HUES48 (cell line): ENCODE measurements around the gene DEAF1.

Experiments
- H3K27ac ChIP-seq: one replicate; pipeline ENCODE4 v1.7.0; 2013; ENCODE audit warnings: low read depth, low read length, inconsistent platforms
- H3K27me3 ChIP-seq: 2 replicates; pipeline ENCODE4 v1.6.1; 2013; ENCODE audit warnings: mild to moderate bottlenecking, low read length; ENCODE audit not compliant: control insufficient read depth, insufficient read depth
- H3K36me3 ChIP-seq: 2 replicates; pipeline ENCODE4 v1.6.1; 2013; ENCODE audit warnings: low read length; ENCODE audit not compliant: control insufficient read depth, insufficient read depth
- H3K4me1 ChIP-seq: 2 replicates; pipeline ENCODE4 v1.6.1; 2013; ENCODE audit warnings: mild to moderate bottlenecking, low read length; ENCODE audit not compliant: control insufficient read depth, insufficient read depth
- H3K4me3 ChIP-seq: 2 replicates; pipeline ENCODE4 v1.5.1; 2013; ENCODE audit warnings: mild to moderate bottlenecking, low read depth, low read length
- H3K9ac ChIP-seq: 2 replicates; pipeline ENCODE4 v1.6.1; 2013; ENCODE audit warnings: mild to moderate bottlenecking, low read depth, low read length, moderate library complexity
- H3K9me3 ChIP-seq: 2 replicates; pipeline ENCODE4 v1.6.1; 2013; ENCODE audit warnings: low read length; ENCODE audit not compliant: control insufficient read depth, insufficient read depth

The DEAF1 gene

DNA sequence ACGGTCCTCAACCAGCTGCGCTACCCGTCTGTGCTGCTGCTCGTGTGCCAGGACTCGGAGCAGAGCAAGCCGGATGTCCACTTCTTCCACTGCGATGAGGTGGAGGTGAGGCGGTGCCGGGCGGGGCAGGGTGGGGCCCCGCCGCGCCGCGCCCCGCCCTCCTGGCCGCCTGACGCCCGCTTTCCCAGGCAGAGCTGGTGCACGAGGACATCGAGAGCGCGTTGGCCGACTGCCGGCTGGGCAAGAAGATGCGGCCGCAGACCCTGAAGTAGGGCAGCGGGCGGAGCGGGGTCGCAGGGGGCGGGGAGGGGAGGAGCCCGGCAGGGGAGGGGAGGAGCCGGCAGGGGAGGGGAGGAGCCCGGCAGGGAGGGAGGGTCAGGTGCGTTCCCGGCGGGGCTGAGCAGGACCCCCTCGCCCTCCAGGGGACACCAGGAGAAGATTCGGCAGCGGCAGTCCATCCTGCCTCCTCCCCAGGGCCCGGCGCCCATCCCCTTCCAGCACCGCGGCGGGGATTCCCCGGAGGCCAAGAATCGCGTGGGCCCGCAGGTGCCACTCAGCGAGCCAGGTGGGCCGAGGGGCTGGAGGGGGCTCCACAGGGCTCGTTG lies 25.7 kb upstream of the DEAF1 start:
- Histone ChIP-seq H3K27me3 (no peaks in the 10 kb centered on the region; the same call in 1 of the 2 replicates), H3K4me3 (peak overlapping the region; percentile 50), H3K4me1 (peaks cover 4% of the 10 kb centered on the region; the same call in 1 of the 2 replicates), H3K36me3 (no peaks in the 10 kb centered on the region), H3K27ac (no peak overlapping the region), H3K9ac (no peak overlapping the region), H3K9me3 (no peaks in the 10 kb centered on the region)

DNA sequence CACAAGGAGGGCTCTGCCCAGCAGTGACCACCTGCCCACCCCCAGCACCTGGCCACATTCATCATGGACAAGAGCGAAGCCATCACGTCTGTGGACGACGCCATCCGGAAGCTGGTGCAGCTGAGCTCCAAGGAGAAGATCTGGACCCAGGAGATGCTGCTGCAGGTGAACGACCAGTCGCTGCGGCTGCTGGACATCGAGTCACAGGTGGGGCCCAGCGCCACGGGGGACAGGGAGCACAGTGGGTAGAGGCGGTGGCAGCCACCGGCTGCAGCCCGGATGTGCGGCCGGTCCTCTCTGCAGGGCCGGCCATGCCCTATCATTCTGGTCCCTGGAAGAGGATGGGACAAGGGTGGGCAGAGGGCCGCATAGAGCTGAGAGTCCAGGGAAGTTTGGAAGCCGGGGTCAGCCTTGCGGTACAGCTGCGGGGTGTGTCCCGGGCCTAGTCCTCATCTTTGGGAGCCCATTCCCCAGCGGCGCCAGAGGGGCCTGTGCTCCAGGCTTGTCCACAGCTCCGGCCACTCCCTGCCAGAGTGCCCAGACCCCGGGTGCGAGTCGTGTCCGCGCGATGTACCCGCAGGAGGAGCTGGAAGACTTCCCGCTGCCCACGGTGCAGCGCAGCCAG lies 25.1 kb upstream of the DEAF1 start:
- Histone ChIP-seq H3K27ac (no peak overlapping the region), H3K4me1 (peaks cover 4% of the 10 kb centered on the region; the same call in 1 of the 2 replicates), H3K27me3 (no peaks in the 10 kb centered on the region; the same call in 1 of the 2 replicates), H3K4me3 (peak overlapping the region; percentile 50), H3K9ac (no peak overlapping the region), H3K36me3 (no peaks in the 10 kb centered on the region), H3K9me3 (no peaks in the 10 kb centered on the region)

DNA sequence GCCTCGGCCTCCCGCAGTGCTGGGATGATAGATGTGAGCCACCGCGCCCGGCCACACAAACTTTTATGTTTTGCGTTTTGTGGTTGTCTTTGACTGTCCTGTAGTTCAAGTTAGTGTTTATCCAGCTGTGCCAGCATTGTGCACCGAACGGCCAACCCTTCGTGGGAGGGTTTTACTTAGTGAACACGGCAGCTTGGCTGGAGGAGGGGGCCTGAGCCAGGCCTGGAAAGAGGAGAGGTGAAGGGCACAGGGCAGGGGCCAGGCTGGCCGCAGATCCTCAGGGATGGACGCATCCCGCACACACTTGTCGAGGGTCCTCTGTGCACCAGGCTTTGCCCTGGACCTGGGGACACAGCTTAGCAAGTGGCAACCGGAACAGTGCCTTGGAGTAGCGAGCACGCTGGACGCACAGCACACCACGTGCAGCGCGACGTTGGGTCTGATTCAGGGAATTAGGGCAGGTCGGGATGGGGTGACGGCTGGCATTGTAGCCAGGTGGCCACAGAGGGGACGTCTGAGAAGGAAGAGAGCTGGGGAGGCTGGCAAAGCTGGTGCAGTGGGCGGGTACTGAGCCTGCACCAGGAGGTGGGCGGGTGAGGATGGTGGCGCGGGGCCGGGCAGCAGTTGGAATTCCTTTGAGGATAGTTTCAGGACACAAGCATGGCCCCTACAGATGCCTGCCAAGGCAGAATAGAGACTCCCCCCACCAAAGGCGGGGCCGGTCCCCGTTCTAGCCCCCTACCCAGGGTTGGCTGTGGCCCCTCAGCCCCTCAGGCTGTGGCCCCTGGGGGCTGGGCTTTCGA lies 24.4 kb upstream of the DEAF1 start:
- Histone ChIP-seq H3K9ac (no peak overlapping the region), H3K4me3 (no peak overlapping the region), H3K36me3 (no peaks in the 10 kb centered on the region), H3K27ac (no peak overlapping the region), H3K4me1 (peaks cover 4% of the 10 kb centered on the region; the same call in 1 of the 2 replicates), H3K9me3 (no peaks in the 10 kb centered on the region), H3K27me3 (no peaks in the 10 kb centered on the region; the same call in 1 of the 2 replicates)

- H3K27ac ChIP-seq, result no peak overlapping the region
- H3K27me3 ChIP-seq, result no peaks in the 10 kb centered on the region; the same call in 1 of the 2 replicates
- no peak overlapping the region for H3K4me3 ChIP-seq
- H3K9ac ChIP-seq, result no peak overlapping the region
- H3K4me1 ChIP-seq, result peaks cover 9% of the 10 kb centered on the region; the same call in 1 of the 2 replicates
- H3K9me3 ChIP-seq, result no peaks in the 10 kb centered on the region
- H3K36me3 ChIP-seq, result no peaks in the 10 kb centered on the region
These were observed 19.4 kb upstream of the DEAF1 start for GRCh38 chr11:714436-714835.

DNA sequence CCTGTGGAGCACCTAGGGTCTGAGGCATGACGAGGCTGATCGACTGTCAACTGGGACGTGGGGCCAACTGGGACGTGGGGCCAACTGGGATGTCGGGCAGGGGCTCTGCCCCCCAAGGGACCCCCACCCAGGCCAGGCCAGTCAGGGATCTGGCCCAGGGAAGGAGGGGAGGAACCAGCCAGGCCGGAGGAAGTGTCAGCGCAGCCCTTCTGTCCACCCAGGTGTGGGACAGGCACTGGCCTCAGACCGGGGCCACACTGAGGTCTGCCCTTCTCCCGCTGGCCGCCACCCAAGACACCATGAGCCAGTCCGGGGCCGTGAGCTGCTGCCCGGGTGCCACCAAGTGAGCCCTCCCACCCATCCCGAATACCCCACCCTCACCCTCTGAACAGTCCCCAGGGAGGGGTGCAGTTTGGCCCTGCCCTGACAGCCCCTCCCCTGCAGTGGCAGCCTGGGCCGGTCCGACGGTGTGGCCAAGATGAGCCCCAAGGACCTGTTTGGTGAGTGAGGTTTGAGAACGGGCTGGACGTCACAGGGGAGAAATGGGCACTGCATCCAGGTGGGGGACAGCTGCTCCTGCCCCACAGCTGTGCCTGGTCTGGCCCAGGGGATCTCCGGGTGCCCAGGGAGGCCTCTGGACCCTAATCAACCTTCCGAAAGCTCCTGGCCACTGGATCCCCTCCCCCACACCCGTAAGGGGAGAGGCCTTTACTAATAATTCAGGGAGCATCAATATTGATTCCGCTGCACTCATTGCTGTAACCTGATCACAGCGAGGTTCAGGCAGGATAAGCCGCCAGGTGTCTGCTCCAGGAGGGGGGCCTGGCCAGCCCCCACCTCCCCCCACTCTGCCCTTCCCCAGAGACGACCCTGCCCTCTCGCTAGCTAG lies 14.3 kb upstream of the DEAF1 start:
- no peaks in the 10 kb centered on the region for H3K9me3 ChIP-seq
- H3K4me3 ChIP-seq, result no peak overlapping the region
- peaks cover 18% of the 10 kb centered on the region for H3K4me1 ChIP-seq
- no peak overlapping the region for H3K9ac ChIP-seq
- no peaks in the 10 kb centered on the region for H3K36me3 ChIP-seq
- no peaks in the 10 kb centered on the region for H3K27me3 ChIP-seq
- H3K27ac ChIP-seq, result no peak overlapping the region

DNA sequence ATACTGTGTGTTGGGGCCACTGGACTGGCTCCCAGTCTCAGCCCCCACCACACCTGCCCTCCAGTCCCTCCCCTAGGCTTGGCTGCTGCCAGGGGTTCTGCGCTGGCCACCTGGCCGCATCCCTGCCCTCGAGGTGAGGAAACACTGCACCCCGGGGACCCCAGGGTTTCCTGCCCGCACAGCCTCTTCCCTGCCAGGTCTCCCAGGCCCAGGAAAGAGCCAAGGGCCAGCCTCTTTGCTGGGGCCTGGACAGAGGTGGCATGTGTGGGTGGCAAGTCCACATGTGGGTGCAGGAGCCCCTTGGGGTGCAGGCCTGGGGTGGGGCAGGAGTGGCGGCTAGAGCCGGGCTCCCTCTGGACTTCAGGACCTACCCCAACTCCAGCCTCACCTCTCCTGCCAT lies 13.5 kb upstream of the DEAF1 start:
- no peaks in the 10 kb centered on the region for H3K9me3 ChIP-seq
- H3K27me3 ChIP-seq, result no peaks in the 10 kb centered on the region
- H3K4me1 ChIP-seq, result peaks cover 18% of the 10 kb centered on the region
- H3K9ac ChIP-seq, result no peak overlapping the region
- H3K36me3 ChIP-seq, result no peaks in the 10 kb centered on the region
- no peak overlapping the region for H3K4me3 ChIP-seq
- no peak overlapping the region for H3K27ac ChIP-seq

GRCh38 chr11:707817-708420 lies 12.9 kb upstream of the DEAF1 start:
- Histone ChIP-seq H3K4me3 (no peak overlapping the region), H3K9me3 (no peaks in the 10 kb centered on the region), H3K9ac (no peak overlapping the region), H3K27me3 (no peaks in the 10 kb centered on the region), H3K4me1 (peaks cover 18% of the 10 kb centered on the region), H3K36me3 (no peaks in the 10 kb centered on the region), H3K27ac (no peak overlapping the region)

DNA sequence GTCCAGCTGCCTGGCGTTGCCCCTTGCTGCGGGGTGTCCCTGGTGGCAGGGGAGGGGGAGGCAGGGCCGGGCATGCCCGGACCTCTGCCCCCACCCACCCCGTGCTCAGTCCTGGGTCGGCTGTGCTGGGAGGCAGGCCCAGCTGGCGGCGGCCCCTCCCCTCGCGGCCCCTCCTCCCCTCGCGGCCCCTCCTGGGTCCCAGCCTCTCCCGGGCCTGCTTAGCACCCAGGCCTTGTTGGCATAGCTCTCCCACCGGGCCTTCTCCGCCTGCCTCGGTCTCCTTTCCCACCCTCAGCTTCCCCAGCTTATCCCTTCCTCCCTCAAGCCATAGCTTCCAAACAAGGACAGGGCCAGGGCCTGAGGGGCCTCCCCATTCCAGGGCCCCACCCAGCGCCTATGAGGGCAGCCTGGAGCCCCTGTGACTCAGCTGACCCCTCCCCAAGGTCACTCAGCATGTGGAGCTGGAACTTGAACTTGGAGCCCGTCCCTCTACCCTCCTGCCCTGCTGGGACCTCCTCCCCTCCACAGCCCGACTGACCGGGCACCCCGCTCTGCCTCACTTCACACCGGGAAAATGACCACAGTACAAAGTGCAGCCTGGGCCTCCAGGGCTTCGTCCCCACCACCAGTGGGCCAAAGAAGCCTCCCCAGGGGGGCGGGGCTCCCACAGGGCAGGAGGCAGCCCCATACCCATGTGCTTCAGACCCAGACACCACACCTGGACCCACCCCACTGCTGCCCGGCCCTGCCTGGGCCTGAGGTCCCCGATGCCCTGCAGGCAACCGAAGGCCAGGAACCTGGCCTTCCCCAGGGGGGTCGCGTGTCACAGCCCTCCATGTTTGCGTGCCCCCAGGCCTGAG lies 12.2 kb upstream of the DEAF1 start:
- Histone ChIP-seq H3K9ac (no peak overlapping the region), H3K4me1 (peaks cover 18% of the 10 kb centered on the region), H3K27ac (peak overlapping the region; percentile 51), H3K4me3 (peak overlapping the region; percentile 59), H3K9me3 (no peaks in the 10 kb centered on the region), H3K27me3 (no peaks in the 10 kb centered on the region), H3K36me3 (peaks cover 2% of the 10 kb centered on the region; the same call in 1 of the 2 replicates)

GRCh38 chr11:706439-706956 lies 11.5 kb upstream of the DEAF1 start:
- Histone ChIP-seq H3K9me3 (no peaks in the 10 kb centered on the region), H3K4me3 (peak overlapping the region; percentile 59), H3K27ac (peak overlapping the region; percentile 47), H3K4me1 (peaks cover 18% of the 10 kb centered on the region), H3K36me3 (peaks cover 8% of the 10 kb centered on the region; the same call in 1 of the 2 replicates), H3K27me3 (no peaks in the 10 kb centered on the region), H3K9ac (0 out of 2 replicates have a peak overlapping the region, but pooled peaks have one; percentile 38)
